ENCODE measurements around the gene KCTD20.

- no peak for TF ChIP-seq CTCF (conservative IDR thresholded peaks at IDR 0.05; ENCODE audit: low read depth in 2 of 2)
- no peak for TF ChIP-seq REST (IDR thresholded peaks at IDR 0.05; ENCODE audit: unreplicated experiment)
- no peak for TF ChIP-seq EZH2 (IDR thresholded peaks at IDR 0.05; ENCODE audit: low read depth, unreplicated experiment)
- TF ChIP-seq POLR2AphosphoS5 (IDR thresholded peaks at IDR 0.05; ENCODE audit: low read depth): no peak
- TF ChIP-seq CREB1 (CRISPR knock-in tag; IDR thresholded peaks at IDR 0.05; ENCODE audit: low read depth): no peak
- TF ChIP-seq JUNB (IDR thresholded peaks at IDR 0.05; ENCODE audit: unreplicated experiment): no peak
- TF ChIP-seq ETS1 (IDR thresholded peaks at IDR 0.05): no peak
- TF ChIP-seq EZH2phosphoT487 (IDR thresholded peaks at IDR 0.05; ENCODE audit: unreplicated experiment): no peak
- no peak for TF ChIP-seq NANOG (IDR thresholded peaks at IDR 0.05; ENCODE audit: borderline replicate concordance)
- no peak for TF ChIP-seq STAT1 (IDR thresholded peaks at IDR 0.05; ENCODE audit: unreplicated experiment)
- TF ChIP-seq ZNF462 (CRISPR knock-in tag; IDR thresholded peaks at IDR 0.05): no peak
These were observed 613 bp upstream of the KCTD20 start for GRCh38 chr6:36442103-36442670.
